ENCODE results near the gene ABAT.

- TF ChIP-seq CTCF (IDR thresholded peaks at IDR 0.05), result no peak
- TF ChIP-seq POLR2A (IDR thresholded peaks at IDR 0.05; ENCODE audit: low read depth), result no peak
Observed at GRCh38 chr16:8656376-8656775, 18.0 kb upstream of the ABAT start.

Data from esophagus muscularis mucosa (tissue), 3 donors.